Upper lobe of right lung (tissue), 1 donor: ENCODE data around the gene ATG12. TPM values are rescaled to one million over a fixed set of nuclear protein-coding genes. Genes with fewer than 3 reads are reported as not detected.
"Not testable (repeated sequence)": the region's sequence is repeated elsewhere in the genome, so short reads cannot be mapped to it uniquely, and the experiment has no call there.

Experiments
- ATAC-seq: fragments of 200-7000 bp; cut with Tn5 transposase; one replicate; pipeline ENCODE4 v1.9.1; 2020; ENCODE audit warnings: mild to moderate bottlenecking, moderate library complexity
- DNase-seq: peaks from one replicate; pipeline ENCODE4 v3.0.0-alpha.2; 2020
- H3K27ac ChIP-seq: fragments of 200-600 bp; one replicate; pipeline ENCODE4 v1.8.0; 2022
- H3K27me3 ChIP-seq: fragments of 200-600 bp; one replicate; pipeline ENCODE4 v1.8.0; 2022; ENCODE audit warnings: mild to moderate bottlenecking
- H3K36me3 ChIP-seq: fragments of 200-600 bp; one replicate; pipeline ENCODE4 v1.8.0; 2022
- H3K4me1 ChIP-seq: fragments of 200-600 bp; one replicate; pipeline ENCODE4 v1.8.0; 2022
- H3K4me3 ChIP-seq: fragments of 200-600 bp; one replicate; pipeline ENCODE4 v1.8.0; 2022; ENCODE audit warnings: mild to moderate bottlenecking
- H3K9me3 ChIP-seq: fragments of 200-600 bp; one replicate; pipeline ENCODE4 v1.8.0; 2022
- CTCF ChIP-seq: fragments of 200-600 bp; IDR thresholded peaks from one replicate; pipeline ENCODE4 v1.8.0; 2022; ENCODE audit warnings: antibody characterized with exemption
- intact Hi-C: fragments of 100-400 bp; cut with DNase I; formaldehyde crosslinking; loops from one replicate; pipeline ENCODE4 v1.11.0; 2022
- total RNA-seq: library from RNA; stranded (reverse); fragmentation: NEBNext Ultra II Directional; extraction: Animal tissue kit (Norgen Biotek cat#: 25700); gene quantifications from one replicate; pipeline ENCODE4 v1.2.1, GENCODE V29; 2021
- donor health status: DM: no; HTN: yes; CAD: no; lungs with severe emphysema.

Gene ATG12
- total RNA-seq, 1 donor from 2014 or later, result 36.5 TPM

- no peak for DNase-seq
- TF ChIP-seq CTCF, result no peak
- H3K36me3 ChIP-seq, result peaks cover 65% of the 10 kb centered on the region
- no peaks in the 10 kb centered on the region for H3K9me3 ChIP-seq
- no peak overlapping the region for H3K27ac ChIP-seq
- no peaks in the 10 kb centered on the region for H3K27me3 ChIP-seq
- no peak for ATAC-seq
- intact Hi-C loops, result no loop called here
- no peak overlapping the region for H3K4me3 ChIP-seq
- no peaks in the 10 kb centered on the region for H3K4me1 ChIP-seq
Observed at GRCh38 chr5:115829913-115830312, 11.5 kb downstream of the ATG12 start.

- DNase-seq (no peak), ATAC-seq (no peak)
- H3K27me3 ChIP-seq, result no peaks in the 10 kb centered on the region
- no peaks in the 10 kb centered on the region for H3K4me1 ChIP-seq
- peaks cover 7% of the 10 kb centered on the region for H3K9me3 ChIP-seq
- intact Hi-C loops, result no loop called here
- H3K27ac ChIP-seq, result no peak overlapping the region
- no peak overlapping the region for H3K4me3 ChIP-seq
- TF ChIP-seq CTCF, result no peak
- peaks cover 34% of the 10 kb centered on the region for H3K36me3 ChIP-seq
Observed at GRCh38 chr5:115825948-115826347, 15.4 kb downstream of the ATG12 start.

GRCh38 chr5:115824983-115825382, 16.4 kb downstream of the ATG12 start:
- DNase-seq, H3K27me3 ChIP-seq, H3K4me3 ChIP-seq, H3K9me3 ChIP-seq, H3K4me1 ChIP-seq, intact Hi-C loops, H3K27ac ChIP-seq, ATAC-seq: not testable (repeated sequence)
- peaks cover 24% of the 10 kb centered on the region for H3K36me3 ChIP-seq

GRCh38 chr5:115820846-115821245, 20.5 kb downstream of the ATG12 start:
- DNase-seq (no peak), ATAC-seq (no peak)
- Histone ChIP-seq H3K27ac (no peak overlapping the region), H3K9me3 (peaks cover 7% of the 10 kb centered on the region), H3K27me3 (peaks cover 16% of the 10 kb centered on the region), H3K4me3 (no peak overlapping the region), H3K4me1 (peaks cover 3% of the 10 kb centered on the region), H3K36me3 (no peaks in the 10 kb centered on the region)
- no peak for TF ChIP-seq CTCF
- intact Hi-C loops, result no loop called here

- no peak for TF ChIP-seq CTCF
- peaks cover 5% of the 10 kb centered on the region for H3K9me3 ChIP-seq
- H3K4me3 ChIP-seq, result no peak overlapping the region
- peaks cover 36% of the 10 kb centered on the region for H3K27me3 ChIP-seq
- no peaks in the 10 kb centered on the region for H3K36me3 ChIP-seq
- intact Hi-C loops, result no loop called here
- ATAC-seq (no peak), DNase-seq (no peak)
- H3K4me1 ChIP-seq, result peaks cover 3% of the 10 kb centered on the region
- H3K27ac ChIP-seq, result no peak overlapping the region
Observed at GRCh38 chr5:115818821-115819220, 22.5 kb downstream of the ATG12 start.

GRCh38 chr5:115817386-115817785, 24.0 kb downstream of the ATG12 start:
- H3K4me1 ChIP-seq, result peaks cover 3% of the 10 kb centered on the region
- H3K27ac ChIP-seq, result no peak overlapping the region
- no peaks in the 10 kb centered on the region for H3K36me3 ChIP-seq
- ATAC-seq (no peak), DNase-seq (no peak)
- H3K9me3 ChIP-seq, result no peaks in the 10 kb centered on the region
- intact Hi-C loops, result no loop called here
- TF ChIP-seq CTCF, result no peak
- peaks cover 36% of the 10 kb centered on the region for H3K27me3 ChIP-seq
- H3K4me3 ChIP-seq, result peak overlapping the region; percentile 54
